GM19238 (cell line): ENCODE results near the gene MRPS31.
"Not testable (repeated sequence)": the region's sequence is repeated elsewhere in the genome, so short reads cannot be mapped to it uniquely, and the experiment has no call there.

ENCODE experiments used
- DNase-seq: peaks from one replicate; pipeline ENCODE4 v3.0.0; 2011; ENCODE audit warnings: low spot score; ENCODE audit not compliant: insufficient read length

The MRPS31 gene

GRCh38 chr13:40762849-40763248, 8.1 kb downstream of the MRPS31 start:
- no peak for DNase-seq

DNA sequence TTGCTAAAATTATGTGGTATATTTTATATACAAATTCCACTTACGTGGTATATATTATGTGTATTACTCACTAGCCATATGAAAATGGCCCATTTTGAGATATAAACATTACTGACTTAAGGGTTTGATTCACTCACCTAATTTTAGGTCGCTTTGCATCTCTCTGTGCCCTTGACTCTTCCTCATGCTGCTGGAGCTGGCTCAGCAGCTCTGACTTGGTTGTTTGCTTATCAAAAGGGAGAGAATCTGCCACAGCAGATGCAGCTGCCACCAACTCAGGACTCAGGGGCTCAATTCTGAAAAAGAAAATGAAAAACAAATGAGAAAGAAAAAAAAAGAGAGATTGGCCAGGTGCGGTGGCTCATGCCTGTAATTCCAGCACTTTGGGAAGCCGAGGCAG, 12.2 kb downstream of the MRPS31 start:
- DNase-seq = no peak

GRCh38 chr13:40756042-40756441, 14.9 kb downstream of the MRPS31 start:
- DNase-seq = no peak

GRCh38 chr13:40755082-40755700, 15.8 kb downstream of the MRPS31 start:
- no peak for DNase-seq

GRCh38 chr13:40749327-40749726, 21.7 kb downstream of the MRPS31 start:
- no peak for DNase-seq

DNA sequence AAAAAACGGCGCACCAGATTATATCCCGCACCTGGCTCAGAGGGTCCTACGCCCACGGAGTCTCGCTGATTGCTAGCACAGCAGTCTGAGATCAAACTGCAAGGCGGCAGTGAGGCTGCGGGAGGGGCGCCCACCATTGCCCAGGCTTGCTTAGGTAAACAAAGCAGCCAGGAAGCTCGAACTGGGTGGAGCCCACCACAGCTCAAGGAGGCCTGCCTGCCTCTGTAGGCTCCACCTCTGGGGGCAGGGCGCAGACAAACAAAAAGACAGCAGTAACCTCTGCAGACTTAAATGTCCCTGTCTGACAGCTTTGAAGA, 35.8 kb downstream of the MRPS31 start:
- DNase-seq = not testable (repeated sequence)

DNA sequence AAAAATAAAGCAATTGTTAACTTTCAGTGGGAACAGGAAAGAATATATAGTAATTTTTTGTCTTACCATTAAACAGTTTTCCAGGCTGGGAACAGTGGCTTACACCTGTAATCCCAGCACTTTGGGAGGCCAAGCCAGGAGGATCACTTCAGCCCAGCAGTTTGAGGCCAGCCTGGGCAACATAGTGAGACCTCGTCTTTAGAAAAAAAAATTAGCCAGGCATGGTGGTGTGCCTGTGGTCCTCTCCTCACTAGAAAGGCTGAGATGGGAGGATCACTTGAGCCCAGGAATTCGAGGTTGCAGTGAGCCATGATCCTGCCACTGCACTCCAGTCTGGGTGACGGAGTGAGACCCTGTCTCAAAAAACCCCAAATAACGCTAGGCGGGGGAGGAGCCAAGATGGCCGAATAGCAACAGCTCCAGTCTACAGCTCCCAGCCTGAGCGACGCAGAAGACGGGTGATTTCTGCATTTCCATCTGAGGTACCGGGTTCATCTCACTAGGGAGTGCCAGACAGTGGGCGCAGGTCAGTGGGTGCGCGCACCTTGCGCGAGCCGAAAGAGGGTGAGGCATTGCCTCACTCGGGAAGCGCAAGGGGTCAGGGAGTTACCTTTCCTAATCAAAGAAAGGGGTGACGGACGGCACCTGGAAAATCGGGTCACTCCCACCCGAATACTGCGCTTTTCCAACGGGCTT, 36.3 kb downstream of the MRPS31 start:
- not testable (repeated sequence) for DNase-seq

DNA sequence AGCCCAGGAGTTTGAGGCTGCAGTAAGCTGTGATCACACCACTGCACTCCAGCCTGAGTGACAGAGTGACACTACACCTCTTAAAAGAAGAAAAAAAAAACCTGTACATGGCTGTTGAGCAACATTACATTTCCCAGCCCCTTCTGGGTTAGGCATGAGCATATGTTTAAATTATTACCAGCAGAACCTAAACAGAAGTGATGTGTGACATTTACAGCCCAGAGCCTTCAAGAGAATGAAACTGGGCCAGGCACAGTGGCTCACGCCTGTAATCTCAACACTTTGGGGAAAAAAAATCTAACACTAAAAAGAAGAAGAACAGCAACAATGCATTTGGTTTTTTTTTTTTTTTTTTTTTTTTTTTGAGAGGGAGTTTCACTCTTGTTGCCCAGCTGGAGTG, 38.3 kb downstream of the MRPS31 start:
- no peak for DNase-seq

- DNase-seq = no peak
Observed at GRCh38 chr13:40728595-40728994, 42.4 kb downstream of the MRPS31 start.

GRCh38 chr13:40714433-40714832, 56.6 kb downstream of the MRPS31 start:
- not testable (repeated sequence) for DNase-seq

DNA sequence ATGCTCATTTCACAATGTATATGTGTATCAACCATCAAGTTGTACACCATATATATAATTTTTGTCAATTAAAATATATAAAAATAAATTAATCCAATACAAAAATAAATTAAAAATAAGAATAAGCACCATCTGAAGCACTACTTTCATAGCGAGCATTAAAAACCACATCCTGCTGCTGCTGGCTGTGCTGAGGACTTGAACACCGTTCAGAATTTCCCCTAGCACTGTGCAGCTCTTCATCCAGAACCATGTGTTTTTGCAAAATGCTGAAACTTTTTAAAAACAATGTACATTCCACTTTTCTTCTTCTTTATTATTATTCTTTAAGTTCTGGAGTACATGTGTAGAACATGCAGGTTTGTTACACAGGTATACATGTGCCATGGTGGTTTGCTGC, 64.6 kb downstream of the MRPS31 start:
- DNase-seq = no peak

- DNase-seq = no peak
Observed at GRCh38 chr13:40697711-40698110, 73.3 kb downstream of the MRPS31 start.

- DNase-seq = no peak
Observed at GRCh38 chr13:40694426-40694825, 76.6 kb downstream of the MRPS31 start.

DNA sequence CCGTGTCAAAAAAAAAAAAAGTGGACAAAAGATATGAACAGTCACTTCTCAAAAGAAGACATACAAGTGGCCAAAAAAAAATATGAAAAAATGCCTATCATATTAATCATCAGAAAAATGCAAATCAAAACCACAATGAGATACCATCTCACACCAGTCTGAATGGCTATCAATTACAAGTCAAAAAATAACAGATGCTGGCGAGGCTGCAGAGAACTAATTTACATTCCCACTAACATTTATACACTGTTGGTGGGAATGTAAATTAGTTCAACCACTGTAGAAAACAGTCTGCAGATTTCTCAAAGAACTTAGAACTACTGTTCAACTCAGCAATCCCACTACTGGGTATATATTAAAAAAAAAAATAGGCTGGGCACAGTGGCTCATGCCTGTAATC, 78.0 kb downstream of the MRPS31 start:
- DNase-seq = no peak

DNA sequence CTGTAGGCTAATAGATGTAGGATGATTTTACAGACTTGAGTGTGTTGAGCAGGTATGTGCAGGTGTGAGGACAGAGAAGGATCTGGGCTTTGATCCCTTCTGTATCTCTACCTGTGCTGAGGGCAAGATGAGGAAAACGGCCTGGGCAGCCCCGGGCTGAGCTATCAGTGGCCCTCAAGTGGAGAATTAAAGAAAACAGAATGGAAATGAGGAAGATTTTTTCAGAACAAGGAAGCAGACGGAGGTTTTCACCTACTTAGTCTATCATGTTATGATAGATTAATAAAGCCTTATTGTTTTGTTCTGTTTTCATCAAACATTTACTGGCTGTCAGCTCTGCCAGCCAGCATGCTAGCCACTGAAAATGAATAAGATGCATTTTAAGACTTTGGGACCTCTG, 82.2 kb downstream of the MRPS31 start:
- DNase-seq = no peak

DNA sequence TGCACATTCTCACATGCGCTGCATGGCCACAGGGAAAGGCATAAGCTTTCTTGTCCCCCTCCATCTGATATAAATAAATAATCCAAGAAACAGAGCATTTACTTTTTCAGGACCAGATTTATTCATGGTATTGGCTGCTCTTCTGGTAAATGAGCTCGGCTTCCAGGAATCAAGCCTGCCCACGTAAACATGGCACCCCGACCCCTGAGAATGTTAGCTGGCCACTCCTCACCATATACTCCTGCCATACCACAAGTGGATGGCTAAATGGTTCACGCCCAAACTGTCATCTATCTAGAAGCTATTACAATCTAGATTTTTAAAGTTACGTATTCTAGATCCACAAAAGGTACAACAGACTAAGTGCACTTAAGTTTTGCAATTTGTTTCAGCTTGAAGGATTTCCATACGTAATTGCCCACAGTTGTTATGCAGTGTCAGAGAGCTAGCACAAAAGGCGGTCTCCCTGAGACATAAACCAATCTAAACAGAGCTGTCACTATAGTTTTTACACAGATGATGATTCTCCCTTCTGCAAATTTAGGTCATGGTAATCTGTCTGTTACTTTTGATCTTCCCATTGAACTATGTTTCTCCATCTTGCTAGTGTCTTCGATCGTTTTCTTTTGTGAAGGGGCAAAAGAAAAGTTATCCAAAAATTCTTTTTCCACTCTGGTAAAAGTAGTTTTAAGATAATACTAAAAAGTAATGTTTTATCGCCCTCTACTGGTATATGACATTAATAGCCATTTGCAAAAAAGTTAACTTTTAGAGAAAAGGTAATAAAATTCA, 88.3 kb downstream of the MRPS31 start:
- no peak for DNase-seq

GRCh38 chr13:40681341-40682146, 89.4 kb downstream of the MRPS31 start:
- DNase-seq = no peak

DNA sequence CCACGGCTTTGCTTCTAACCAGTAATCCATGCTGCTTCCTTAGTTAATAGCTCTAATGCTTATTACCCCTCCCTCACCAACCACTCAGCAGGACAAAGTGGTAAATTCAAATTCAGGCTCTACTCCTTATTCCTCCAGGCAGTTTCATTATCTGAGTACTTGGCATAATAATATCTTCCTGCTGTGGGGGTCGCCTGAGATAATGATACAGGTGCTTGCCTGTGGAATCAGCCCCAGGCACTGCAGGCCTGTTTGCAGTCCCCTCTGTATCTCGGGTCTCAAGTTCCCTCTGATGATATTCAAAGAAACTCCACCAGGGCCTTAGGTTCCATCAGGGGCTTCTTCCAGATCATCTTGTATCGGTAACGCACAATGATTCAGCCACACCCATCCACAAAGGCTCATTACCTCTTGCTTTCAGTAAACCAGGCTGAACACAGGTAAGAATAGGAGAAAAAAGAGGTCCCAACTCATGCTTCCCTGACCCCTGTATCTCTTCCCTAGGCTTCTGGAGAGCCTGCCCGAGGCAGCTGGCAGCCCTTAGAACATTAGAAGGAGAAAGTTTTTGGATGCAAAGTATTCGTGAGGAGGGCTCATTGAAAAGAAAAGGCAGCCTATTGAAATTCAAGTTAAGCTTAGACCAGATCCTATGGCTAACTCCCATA, 90.2 kb downstream of the MRPS31 start:
- no peak for DNase-seq

GRCh38 chr13:40679480-40679985, 91.5 kb downstream of the MRPS31 start:
- no peak for DNase-seq
